ENCODE data around the gene KIDINS220. TPM values are rescaled to one million over a fixed set of nuclear protein-coding genes. Genes with fewer than 3 reads are reported as not detected.

KIDINS220 gene
- total and polyA plus RNA-seq, 4 donors: 8.1 to 50.9 (median 30.8) TPM

GRCh38 chr2:8884812-8885211, 47.4 kb upstream of the KIDINS220 start:
- no peak for DNase-seq (ENCODE audit: low spot score)
- no peaks in the 10 kb centered on the region for H3K36me3 ChIP-seq (ENCODE audit: control insufficient read depth in 4 of 4, insufficient read depth in 3 of 4, low read depth in 1 of 4, low read length in 3 of 4)
- no peaks in the 10 kb centered on the region for H3K4me1 ChIP-seq (ENCODE audit: control insufficient read depth in 4 of 4, insufficient read depth in 4 of 4, low read length in 3 of 4)
- no peak overlapping the region for H3K4me3 ChIP-seq (ENCODE audit: low read depth in 1 of 3, low read length in 3 of 3)
- TF ChIP-seq TAF1 (conservative IDR thresholded peaks at IDR 0.05): no peak
- no peak for TF ChIP-seq ZBTB33 (IDR thresholded peaks at IDR 0.05)
- TF ChIP-seq FOXA2 (IDR thresholded peaks at IDR 0.05): no peak
- no peak for TF ChIP-seq HNF4A (conservative IDR thresholded peaks at IDR 0.05)
- no peak for TF ChIP-seq NR2F2 (IDR thresholded peaks at IDR 0.05)
- no peak for TF ChIP-seq YY1 (IDR thresholded peaks at IDR 0.05)
- no peak for TF ChIP-seq SP1 (IDR thresholded peaks at IDR 0.05)
- TF ChIP-seq EGR1 (IDR thresholded peaks at IDR 0.05; ENCODE audit: low read depth in 2 of 2): no peak
- no peak for TF ChIP-seq JUND (IDR thresholded peaks at IDR 0.05)
- 96% methylated on average over 4 of the region's 4 CpGs for WGBS
- H3K27me3 ChIP-seq (ENCODE audit: control insufficient read depth in 4 of 4, insufficient read depth in 4 of 4, low read length in 3 of 4): peaks cover 0 to 6% (median 0%) of the 10 kb centered on the region in 4 donors
- H3K9ac ChIP-seq (ENCODE audit: low read depth in 1 of 2, low read length in 2 of 2): no peak overlapping the region
- no peak overlapping the region for H3K27ac ChIP-seq (ENCODE audit: low read depth in 1 of 2, low read length in 2 of 2)
- no peaks in the 10 kb centered on the region for H3K9me3 ChIP-seq (ENCODE audit: control insufficient read depth in 4 of 4, low read length in 3 of 4)

- TF ChIP-seq FOXA1 (IDR thresholded peaks at IDR 0.05) (no peak), MAX (IDR thresholded peaks at IDR 0.05) (no peak), JUND (IDR thresholded peaks at IDR 0.05) (no peak), FOXA2 (IDR thresholded peaks at IDR 0.05) (no peak), ZBTB33 (IDR thresholded peaks at IDR 0.05) (no peak), RXRA (IDR thresholded peaks at IDR 0.05) (no peak), EGR1 (IDR thresholded peaks at IDR 0.05; ENCODE audit: low read depth in 2 of 2) (no peak), YY1 (IDR thresholded peaks at IDR 0.05) (no peak), HNF4G (IDR thresholded peaks at IDR 0.05) (no peak), NR2F2 (IDR thresholded peaks at IDR 0.05) (no peak), RAD21 (IDR thresholded peaks at IDR 0.05) (no peak), GABPA (IDR thresholded peaks at IDR 0.05 in 1 of 2, conservative IDR thresholded peaks at IDR 0.05 in 1 of 2) (no peak), TAF1 (conservative IDR thresholded peaks at IDR 0.05) (no peak), SP1 (IDR thresholded peaks at IDR 0.05) (no peak), HNF4A (conservative IDR thresholded peaks at IDR 0.05) (no peak), ATF3 (IDR thresholded peaks at IDR 0.05) (no peak), REST (IDR thresholded peaks at IDR 0.05) (no peak), CTCF (IDR thresholded peaks at IDR 0.05; ENCODE audit: low read depth, low read length, missing input control) (no peak)
- Histone ChIP-seq H3K36me3 (ENCODE audit: control insufficient read depth in 4 of 4, insufficient read depth in 3 of 4, low read depth in 1 of 4, low read length in 3 of 4) (no peaks in the 10 kb centered on the region), H3K9me3 (ENCODE audit: control insufficient read depth in 4 of 4, low read length in 3 of 4) (no peaks in the 10 kb centered on the region), H3K4me1 (ENCODE audit: control insufficient read depth in 4 of 4, insufficient read depth in 4 of 4, low read length in 3 of 4) (no peaks in the 10 kb centered on the region), H3K27me3 (ENCODE audit: control insufficient read depth in 4 of 4, insufficient read depth in 4 of 4, low read length in 3 of 4) (peaks cover 0 to 6% (median 0%) of the 10 kb centered on the region in 4 donors), H3K4me3 (ENCODE audit: low read depth in 1 of 3, low read length in 3 of 3) (no peak overlapping the region), H3K27ac (ENCODE audit: low read depth in 1 of 2, low read length in 2 of 2) (no peak overlapping the region), H3K9ac (ENCODE audit: low read depth in 1 of 2, low read length in 2 of 2) (no peak overlapping the region)
- 75% methylated on average over 5 of the region's 5 CpGs for WGBS
- DNase-seq (ENCODE audit: low spot score): no peak
These were observed 44.7 kb upstream of the KIDINS220 start for GRCh38 chr2:8882094-8882493.
